ENCODE measurements around the gene FILIP1L. TPM values are rescaled to one million over a fixed set of nuclear protein-coding genes. Genes with fewer than 3 reads are reported as not detected.

The FILIP1L gene
- total and polyA plus RNA-seq, 2 of the 4 experiments (the other 2 are of a cell fraction) = 11.5 to 19.9 TPM

GRCh38 chr3:100106094-100106493 lies 8.2 kb downstream of the FILIP1L start:
- Histone ChIP-seq H2BK20ac (ENCODE audit: low read depth, low read length) (peak overlapping the region; percentile 73), H2BK120ac (ENCODE audit: low read depth, low read length) (peak overlapping the region; percentile 89), H3K9ac (ENCODE audit: low read depth, low read length) (no peak overlapping the region), H2AK5ac (ENCODE audit: low read depth, low read length) (peak overlapping the region; percentile 42; the same call in 1 of the 2 replicates), H3K4me3 (ENCODE audit: insufficient read depth, low read depth, low read length) (no peak overlapping the region), H3K18ac (ENCODE audit: low read depth, low read length) (peak overlapping the region; percentile 95), H4K8ac (ENCODE audit: low read depth in 2 of 2, low read length in 2 of 2) (peak overlapping the region; percentile 27 to 76; a peak in 3 of 4 replicates), H3K4me2 (ENCODE audit: low read depth, low read length) (no peak overlapping the region), H3K14ac (replicated peaks; ENCODE audit: low read depth, low read length) (0 out of 2 replicates have a peak overlapping the region, but pooled peaks have one; percentile 60), H3K4ac (ENCODE audit: low read depth, low read length) (peak overlapping the region; percentile 64), H3K27ac (ENCODE audit: insufficient read depth, low read length) (no peak overlapping the region), H2BK15ac (ENCODE audit: low read depth, low read length) (peak overlapping the region; percentile 9; the same call in 2 of the 3 replicates), H3K79me1 (ENCODE audit: low read depth in 1 of 2, low read length in 2 of 2) (no peaks in the 10 kb centered on the region), H4K91ac (ENCODE audit: insufficient read depth, low read depth, low read length) (peak overlapping the region; percentile 66), H2BK5ac (ENCODE audit: low read depth, low read length, poor library complexity, severe bottlenecking) (peak overlapping the region; percentile 1), H3K27me3 (ENCODE audit: control insufficient read depth, insufficient read depth, low read length) (no peaks in the 10 kb centered on the region), H3K9me1 (ENCODE audit: insufficient read depth, low read length) (peaks cover 9% of the 10 kb centered on the region), H4K20me1 (ENCODE audit: insufficient read depth, low read length) (peaks cover 3% of the 10 kb centered on the region; the same call in 1 of the 2 replicates), H3K23ac (ENCODE audit: low read depth, low read length) (peak overlapping the region; percentile 4; the same call in 1 of the 2 replicates), H3K56ac (ENCODE audit: extremely low read depth, insufficient read depth, low read length) (no peak overlapping the region), H3K9me3 (ENCODE audit: control insufficient read depth, insufficient read depth, low read length) (no peaks in the 10 kb centered on the region), H4K5ac (ENCODE audit: low read depth, low read length) (peak overlapping the region; percentile 5), H2AFZ (replicated peaks; ENCODE audit: low read length, poor library complexity) (no peak overlapping the region), H3K4me1 (ENCODE audit: control insufficient read depth, insufficient read depth, low read length) (peaks cover 23% of the 10 kb centered on the region), H3K36me3 (ENCODE audit: control insufficient read depth, insufficient read depth, low read length) (no peaks in the 10 kb centered on the region), H2AK9ac (replicated peaks; ENCODE audit: low read depth, low read length, poor library complexity) (peak overlapping the region; percentile 31)
- POLR2A ChIA-PET (ENCODE audit: unreplicated experiment) = interaction anchor here (0.6 kb wide), 1 partner anchor 95 kb away, joined by 5 read pairs; no protein-coding TSS in a partner anchor
- no TSS peak for BruUV-seq (replicated peaks)
- dilution Hi-C loops (cut with HindIII; ENCODE audit: low sequenced_read_pairs, unreplicated experiment) (no loop called here), intact Hi-C loops (cut with micrococcal nuclease) (no loop called here), in situ Hi-C loops (cut with MboI; ENCODE audit: low sequenced_read_pairs) (no loop called here)
- no peak for TF ChIP-seq RFX5 (IDR thresholded peaks at IDR 0.05; ENCODE audit: low read depth, low read length)
- TF ChIP-seq BHLHE40 (IDR thresholded peaks at IDR 0.05; ENCODE audit: low read depth, low read length) = no peak
- TF ChIP-seq MAFK (IDR thresholded peaks at IDR 0.05; ENCODE audit: low read depth, low read length) = no peak
- TF ChIP-seq CEBPB (IDR thresholded peaks at IDR 0.05; ENCODE audit: low read depth, low read length) = no peak
- CTCF ChIA-PET = no interaction called here
- no peak for ATAC-seq (ENCODE audit: low read depth)
- DNase-seq = no peak

Data from IMR-90 (cell line).